CD4-positive, alpha-beta memory T cell (primary cell): ENCODE measurements around the gene STAM. TPM values are rescaled to one million over a fixed set of nuclear protein-coding genes. Genes with fewer than 3 reads are reported as not detected.

Experiments
- CTCF ChIA-PET: fragments of 350-600 bp; sonication (Branson Sonifier 250); formaldehyde crosslinking; loops from one replicate; lab custom pipeline; 2021; ENCODE audit warnings: inconsistent platforms; ENCODE audit not compliant: partially characterized antibody; lab: Charles Lee
- POLR2A ChIA-PET: fragments of 350-600 bp; sonication (Branson Sonifier 250); formaldehyde crosslinking; loops from one replicate; lab custom pipeline; 2021; ENCODE audit not compliant: partially characterized antibody; lab: Charles Lee
- DNase-seq, 5 donors: peaks; one replicate each; pipeline versions ENCODE4 v3.0.0 to v3.0.0-alpha.2; 2020 to 2022; ENCODE audit warnings: mixed read lengths in 1 of 5
- H3K27ac ChIP-seq: one replicate; pipeline ENCODE4 v1.7.0; 2013; ENCODE audit warnings: low read depth, low read length
- H3K27me3 ChIP-seq: 2 replicates; pipeline ENCODE4 v1.7.0; 2013; ENCODE audit warnings: mild to moderate bottlenecking, low read length, moderate library complexity; ENCODE audit not compliant: insufficient read depth
- H3K36me3 ChIP-seq: 2 replicates; pipeline ENCODE4 v1.7.0; 2013; ENCODE audit warnings: mild to moderate bottlenecking, low read length, moderate library complexity; ENCODE audit not compliant: insufficient read depth
- H3K4me1 ChIP-seq: 2 replicates; pipeline ENCODE4 v1.7.0; 2013; ENCODE audit warnings: mild to moderate bottlenecking, low read length, moderate library complexity; ENCODE audit not compliant: insufficient read depth
- H3K4me3 ChIP-seq, 2 donors: one replicate each; pipeline ENCODE4 v1.7.0; 2013; ENCODE audit warnings: low read length in 2 of 2, mild to moderate bottlenecking in 1 of 2
- H3K9me3 ChIP-seq, 2 donors: one replicate each; pipeline ENCODE4 v1.7.0; 2013; ENCODE audit warnings: low read length in 2 of 2, control low read depth in 1 of 2; ENCODE audit not compliant: control insufficient read depth in 1 of 2
- H3K27ac Mint-ChIP-seq, 7 donors: one replicate each; pipeline ENCODE4 v1.8.0; 2020 to 2021; ENCODE audit warnings: mixed read lengths in 7 of 7, mild to moderate bottlenecking in 6 of 7, inconsistent platforms in 3 of 7, moderate library complexity in 3 of 7
- H3K27me3 Mint-ChIP-seq, 2 donors: one replicate each; pipeline ENCODE4 v1.8.0; 2020 to 2021; ENCODE audit warnings: mixed read lengths in 2 of 2
- H3K36me3 Mint-ChIP-seq, 2 donors: one replicate each; pipeline ENCODE4 v1.8.0; 2020 to 2021; ENCODE audit warnings: mixed read lengths in 2 of 2, inconsistent platforms in 1 of 2, mild to moderate bottlenecking in 1 of 2
- H3K4me1 Mint-ChIP-seq, 4 donors: one replicate each; pipeline ENCODE4 v1.8.0; 2020 to 2021; ENCODE audit warnings: mixed read lengths in 4 of 4, mild to moderate bottlenecking in 1 of 4
- H3K4me3 Mint-ChIP-seq, 8 donors: one replicate each; pipeline ENCODE4 v1.8.0; 2020 to 2021; ENCODE audit warnings: mixed read lengths in 8 of 8, mild to moderate bottlenecking in 7 of 8, moderate library complexity in 6 of 8, inconsistent platforms in 3 of 8
- H3K9me3 Mint-ChIP-seq, 8 donors: one replicate each; pipeline ENCODE4 v1.8.0; 2020 to 2021; ENCODE audit warnings: mixed read lengths in 8 of 8, mild to moderate bottlenecking in 5 of 8, inconsistent platforms in 3 of 8, moderate library complexity in 1 of 8
- intact Hi-C: fragments of 100-400 bp; cut with micrococcal nuclease; formaldehyde crosslinking; loops from one replicate; pipeline ENCODE4 v1.15.1; 2023
- polyA plus RNA-seq, 2 donors: library from polyadenylated mRNA; unstranded; fragments of 300-500 nt; fragmentation: Illumina TruSeq; gene quantifications; one replicate each; pipeline ENCODE4 v1.2.3, GENCODE V29; 2021
- total RNA-seq, 2 experiments: library from RNA; stranded (reverse); gene quantifications; one replicate each; pipeline ENCODE4 v1.2.3, GENCODE V29; 2021

Gene STAM
- total and polyA plus RNA-seq, 4 experiments from 2014 or later, result 11.3 to 34.0 (median 22.7) TPM

DNA sequence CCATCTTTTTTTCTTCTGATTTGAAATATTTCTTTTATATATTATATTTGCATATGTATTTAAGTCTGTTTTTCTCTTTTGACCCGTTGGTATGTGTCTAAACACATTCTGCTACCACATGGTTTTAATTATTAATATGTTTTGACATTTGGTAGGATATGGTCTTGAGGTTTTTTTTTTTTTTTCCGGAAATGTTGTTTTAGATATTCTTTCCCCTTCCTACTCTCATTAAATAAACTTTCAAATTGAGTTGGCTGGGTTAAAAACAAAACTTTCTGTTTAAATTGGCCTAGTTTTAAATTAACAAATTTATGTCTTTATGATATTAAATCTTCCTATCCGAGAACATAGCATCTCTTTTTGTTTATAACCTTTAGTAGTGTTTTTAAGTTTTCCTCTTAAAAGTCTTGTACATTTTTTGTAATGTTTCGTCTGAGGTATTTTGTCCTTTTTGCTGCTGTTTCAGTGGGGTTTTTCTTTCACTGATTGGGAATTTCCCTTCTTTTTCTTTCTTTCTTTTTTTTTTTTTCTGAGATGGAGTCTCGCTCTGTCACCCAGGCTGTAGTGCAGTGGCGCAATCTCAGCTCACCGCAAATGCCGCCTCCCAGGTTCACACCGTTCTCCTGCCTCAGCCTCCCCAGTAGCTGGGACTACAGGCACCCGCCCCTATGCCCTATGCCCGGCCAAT, 25.4 kb downstream of the STAM start:
- H3K4me3 ChIP-seq, result no peak overlapping the region
- peak overlapping the region; percentile 77 to 89 (median 84) for H3K4me3 Mint-ChIP-seq
- no peaks in the 10 kb centered on the region for H3K9me3 ChIP-seq
- peaks cover 59% of the 10 kb centered on the region for H3K4me1 ChIP-seq
- H3K27me3 ChIP-seq, result no peaks in the 10 kb centered on the region
- DNase-seq, result peak; percentile 36 to 78 (median 52)
- peak overlapping the region; percentile 76 to 95 (median 92) for H3K27ac Mint-ChIP-seq
- H3K4me1 Mint-ChIP-seq, result peaks cover 47 to 69% (median 52%) of the 10 kb centered on the region in 4 donors
- intact Hi-C loops, result loop anchor here (2.0 kb wide), 2 partner anchors 15 to 25 kb away; partner anchors contain the start of gene STAM
- no peaks in the 10 kb centered on the region for H3K36me3 ChIP-seq
- H3K36me3 Mint-ChIP-seq, result peaks cover 14 to 22% of the 10 kb centered on the region in 2 donors
- CTCF ChIA-PET, result no interaction called here
- H3K9me3 Mint-ChIP-seq, result no peaks in the 10 kb centered on the region
- POLR2A ChIA-PET, result interaction anchor here (1.1 to 6.2 kb wide), 3 partner anchors 11 to 25 kb away, joined by 3 to 39 read pairs (median 6); partner anchors contain the start of gene STAM
- peak overlapping the region; percentile 39 for H3K27ac ChIP-seq
- no peaks in the 10 kb centered on the region for H3K27me3 Mint-ChIP-seq

- no peak overlapping the region for H3K27ac ChIP-seq
Observed at GRCh38 chr10:17671307-17671706, 27.4 kb downstream of the STAM start.

GRCh38 chr10:17673471-17674061, 29.6 kb downstream of the STAM start:
- Histone ChIP-seq H3K4me3 (no peak overlapping the region), H3K36me3 (no peaks in the 10 kb centered on the region), H3K27me3 (no peaks in the 10 kb centered on the region), H3K9me3 (no peaks in the 10 kb centered on the region), H3K27ac (peak overlapping the region; percentile 22), H3K4me1 (peaks cover 54% of the 10 kb centered on the region)
- CTCF ChIA-PET, result interaction anchor here (0.9 to 1.3 kb wide), 2 partner anchors 56 to 63 kb away, joined by 3 to 4 read pairs; partner anchors contain the start of gene HACD1
- Mint-ChIP-seq H3K4me3 (peak overlapping the region in 4 of 8 donors; percentile 3 to 54 (median 31)), H3K27me3 (no peaks in the 10 kb centered on the region), H3K36me3 (peaks cover 0 to 16% of the 10 kb centered on the region in 2 donors), H3K9me3 (no peaks in the 10 kb centered on the region), H3K4me1 (peaks cover 41 to 76% (median 53%) of the 10 kb centered on the region in 4 donors), H3K27ac (peak overlapping the region; percentile 11 to 81 (median 44))
- POLR2A ChIA-PET, result interaction anchor here (1.8 to 2.1 kb wide), 2 partner anchors 11 to 30 kb away, joined by 4 to 7 read pairs; partner anchors contain the start of gene STAM
- intact Hi-C loops, result no loop called here
- peak in 1 of 5 donors; percentile 40 for DNase-seq

More at GRCh38 chr10:17671307-17671706, 27.4 kb downstream of the STAM start:
- H3K9me3 ChIP-seq, result no peaks in the 10 kb centered on the region
- H3K4me3 ChIP-seq, result no peak overlapping the region
- Mint-ChIP-seq H3K27ac (peak overlapping the region in 3 of 7 donors; percentile 18 to 92 (median 65)), H3K27me3 (no peaks in the 10 kb centered on the region), H3K36me3 (peaks cover 8 to 22% of the 10 kb centered on the region in 2 donors), H3K4me3 (peak overlapping the region in 4 of 8 donors; percentile 2 to 59 (median 23)), H3K4me1 (peaks cover 49 to 82% (median 60%) of the 10 kb centered on the region in 4 donors), H3K9me3 (no peaks in the 10 kb centered on the region)
- ChIA-PET CTCF (interaction anchor here (1.1 to 2.2 kb wide), 3 partner anchors 17 to 27 kb away, joined by 3 to 8 read pairs (median 3); partner anchors contain the start of gene STAM), POLR2A (interaction anchor here (1.2 to 6.2 kb wide), 4 partner anchors 8 to 54 kb away, joined by 3 to 39 read pairs (median 4); partner anchors contain the start of gene STAM)
- H3K27me3 ChIP-seq, result no peaks in the 10 kb centered on the region
- intact Hi-C loops, result no loop called here
- peaks cover 68% of the 10 kb centered on the region for H3K4me1 ChIP-seq
- DNase-seq, result no peak
- no peaks in the 10 kb centered on the region for H3K36me3 ChIP-seq

DNA sequence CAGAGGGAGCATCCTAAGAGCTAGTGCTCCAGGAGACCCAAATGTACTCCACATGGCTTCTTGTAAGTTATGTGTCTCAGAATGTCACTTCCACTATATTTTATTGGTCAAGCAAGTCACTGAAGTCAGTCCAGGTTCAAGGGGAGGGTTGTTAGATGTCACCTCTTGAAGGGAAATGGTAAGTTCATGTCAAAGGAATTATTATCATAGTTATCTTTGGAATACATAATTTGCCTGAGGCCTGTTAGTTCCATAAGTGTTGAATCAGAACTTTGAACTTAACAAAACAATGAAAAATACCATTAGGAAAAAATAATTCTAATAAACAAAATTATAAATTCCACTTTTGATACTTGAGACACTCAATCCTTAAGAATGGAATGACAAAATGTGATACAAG, 30.6 kb downstream of the STAM start:
- Mint-ChIP-seq H3K4me1 (peaks cover 39 to 78% (median 52%) of the 10 kb centered on the region in 4 donors), H3K9me3 (peaks cover 0 to 4% (median 0%) of the 10 kb centered on the region in 8 donors), H3K4me3 (no peak overlapping the region), H3K36me3 (peaks cover 4 to 20% of the 10 kb centered on the region in 2 donors), H3K27ac (peak overlapping the region in 2 of 7 donors; percentile 12 to 75), H3K27me3 (no peaks in the 10 kb centered on the region)
- H3K36me3 ChIP-seq, result no peaks in the 10 kb centered on the region
- no peaks in the 10 kb centered on the region for H3K9me3 ChIP-seq
- CTCF ChIA-PET, result interaction anchor here (0.8 to 1.6 kb wide), 3 partner anchors 12 to 68 kb away, joined by 3 to 4 read pairs (median 4); no protein-coding TSS in a partner anchor
- H3K27me3 ChIP-seq, result no peaks in the 10 kb centered on the region
- POLR2A ChIA-PET, result interaction anchor here (1.8 to 2.1 kb wide), 2 partner anchors 12 to 31 kb away, joined by 4 to 7 read pairs; partner anchors contain the start of gene STAM
- H3K27ac ChIP-seq, result no peak overlapping the region
- intact Hi-C loops, result no loop called here
- no peak overlapping the region for H3K4me3 ChIP-seq
- peaks cover 58% of the 10 kb centered on the region for H3K4me1 ChIP-seq
- DNase-seq, result no peak

- Histone ChIP-seq H3K4me3 (no peak overlapping the region), H3K27ac (no peak overlapping the region), H3K36me3 (no peaks in the 10 kb centered on the region), H3K4me1 (peaks cover 50% of the 10 kb centered on the region), H3K27me3 (no peaks in the 10 kb centered on the region), H3K9me3 (no peaks in the 10 kb centered on the region)
- Mint-ChIP-seq H3K4me1 (peaks cover 36 to 78% (median 50%) of the 10 kb centered on the region in 4 donors), H3K27me3 (no peaks in the 10 kb centered on the region), H3K27ac (peak overlapping the region in 2 of 7 donors; percentile 2 to 70), H3K9me3 (peaks cover 0 to 4% (median 0%) of the 10 kb centered on the region in 8 donors), H3K4me3 (peak overlapping the region in 1 of 8 donors; percentile 9), H3K36me3 (peaks cover 4 to 18% of the 10 kb centered on the region in 2 donors)
- POLR2A ChIA-PET, result interaction anchor here (1.0 to 2.0 kb wide), 3 partner anchors 8 to 31 kb away, joined by 3 to 7 read pairs (median 7); partner anchors contain the start of gene STAM
- DNase-seq, result no peak
- intact Hi-C loops, result no loop called here
- CTCF ChIA-PET, result interaction anchor here (1.6 to 1.7 kb wide), 2 partner anchors 13 to 32 kb away, joined by 4 read pairs; partner anchors contain the start of gene STAM
Observed at GRCh38 chr10:17675638-17676037, 31.7 kb downstream of the STAM start.

- Histone ChIP-seq H3K36me3 (no peaks in the 10 kb centered on the region), H3K9me3 (no peaks in the 10 kb centered on the region), H3K4me1 (peaks cover 51% of the 10 kb centered on the region), H3K27me3 (no peaks in the 10 kb centered on the region), H3K4me3 (no peak overlapping the region), H3K27ac (no peak overlapping the region)
- H3K9me3 Mint-ChIP-seq, result peaks cover 0 to 4% (median 0%) of the 10 kb centered on the region in 8 donors
- no peaks in the 10 kb centered on the region for H3K27me3 Mint-ChIP-seq
- H3K36me3 Mint-ChIP-seq, result peaks cover 4 to 14% of the 10 kb centered on the region in 2 donors
- POLR2A ChIA-PET, result interaction anchor here (0.8 to 2.0 kb wide), 2 partner anchors 10 to 32 kb away, joined by 4 to 7 read pairs; no protein-coding TSS in a partner anchor
- CTCF ChIA-PET, result interaction anchor here (1.7 kb wide), 1 partner anchor 33 kb away, joined by 4 read pairs; the partner anchor contains the start of gene STAM
- intact Hi-C loops, result no loop called here
- DNase-seq, result no peak
- H3K4me1 Mint-ChIP-seq, result peaks cover 33 to 79% (median 55%) of the 10 kb centered on the region in 4 donors
- H3K27ac Mint-ChIP-seq, result no peak overlapping the region
- H3K4me3 Mint-ChIP-seq, result no peak overlapping the region
Observed at GRCh38 chr10:17676919-17677318, 33.0 kb downstream of the STAM start.
